Testis (tissue), 2 donors: ENCODE results near the gene GMEB2.

Experiments used
- POLR2A ChIP-seq: fragments of 450-650 bp; IDR thresholded peaks from one replicate; pipeline ENCODE4 v1.6.1; 2017; ENCODE audit warnings: antibody characterized with exemption, mild to moderate bottlenecking, moderate library complexity
- TF ChIP-seq, protein P1 (sequence below), 3 experiments: fragments of 450-650 bp in 2 of 3; fragments of 200-600 bp in 1 of 3; sonication (generic) in 1 of 3; IDR thresholded peaks; one replicate each; pipeline ENCODE4 v1.5.1; 2016 to 2019; ENCODE audit warnings: antibody characterized with exemption in 3 of 3, mild to moderate bottlenecking in 2 of 3, moderate library complexity in 1 of 3

DNA sequence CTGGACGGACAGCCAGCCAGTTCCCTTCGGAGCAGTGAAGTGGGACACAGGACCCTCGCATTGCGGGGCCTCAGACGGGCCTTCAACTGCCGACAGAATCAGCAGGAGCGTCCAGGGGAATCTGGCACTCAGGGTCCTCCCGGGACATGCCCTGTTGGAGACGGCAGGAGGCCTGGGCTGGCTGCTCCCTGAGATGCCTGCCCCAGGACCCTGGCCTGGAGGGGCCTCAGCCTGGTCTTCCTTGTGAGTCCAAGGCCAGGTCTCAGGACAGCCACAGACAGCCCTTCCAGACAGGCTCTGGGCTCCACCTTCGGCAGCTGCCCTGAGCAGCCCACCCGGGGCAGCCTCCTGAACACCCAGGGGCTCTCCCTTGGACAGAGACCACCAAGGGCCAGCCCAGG lies 38.3 kb downstream of the GMEB2 start:
- TF ChIP-seq, protein P1, sequence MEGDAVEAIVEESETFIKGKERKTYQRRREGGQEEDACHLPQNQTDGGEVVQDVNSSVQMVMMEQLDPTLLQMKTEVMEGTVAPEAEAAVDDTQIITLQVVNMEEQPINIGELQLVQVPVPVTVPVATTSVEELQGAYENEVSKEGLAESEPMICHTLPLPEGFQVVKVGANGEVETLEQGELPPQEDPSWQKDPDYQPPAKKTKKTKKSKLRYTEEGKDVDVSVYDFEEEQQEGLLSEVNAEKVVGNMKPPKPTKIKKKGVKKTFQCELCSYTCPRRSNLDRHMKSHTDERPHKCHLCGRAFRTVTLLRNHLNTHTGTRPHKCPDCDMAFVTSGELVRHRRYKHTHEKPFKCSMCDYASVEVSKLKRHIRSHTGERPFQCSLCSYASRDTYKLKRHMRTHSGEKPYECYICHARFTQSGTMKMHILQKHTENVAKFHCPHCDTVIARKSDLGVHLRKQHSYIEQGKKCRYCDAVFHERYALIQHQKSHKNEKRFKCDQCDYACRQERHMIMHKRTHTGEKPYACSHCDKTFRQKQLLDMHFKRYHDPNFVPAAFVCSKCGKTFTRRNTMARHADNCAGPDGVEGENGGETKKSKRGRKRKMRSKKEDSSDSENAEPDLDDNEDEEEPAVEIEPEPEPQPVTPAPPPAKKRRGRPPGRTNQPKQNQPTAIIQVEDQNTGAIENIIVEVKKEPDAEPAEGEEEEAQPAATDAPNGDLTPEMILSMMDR (IDR thresholded peaks at IDR 0.05) = no peak
- no peak for TF ChIP-seq POLR2A
